ENCODE results near the gene SATL1. TPM values are rescaled to one million over a fixed set of nuclear protein-coding genes. Genes with fewer than 3 reads are reported as not detected.

Gene SATL1
- total RNA-seq, 4 donors from 2014 or later: not detected

GRCh38 chrX:85065512-85066198, 177.9 kb downstream of the SATL1 start:
- no peak for DNase-seq (ENCODE audit: low spot score)
- TF ChIP-seq, protein P1, sequence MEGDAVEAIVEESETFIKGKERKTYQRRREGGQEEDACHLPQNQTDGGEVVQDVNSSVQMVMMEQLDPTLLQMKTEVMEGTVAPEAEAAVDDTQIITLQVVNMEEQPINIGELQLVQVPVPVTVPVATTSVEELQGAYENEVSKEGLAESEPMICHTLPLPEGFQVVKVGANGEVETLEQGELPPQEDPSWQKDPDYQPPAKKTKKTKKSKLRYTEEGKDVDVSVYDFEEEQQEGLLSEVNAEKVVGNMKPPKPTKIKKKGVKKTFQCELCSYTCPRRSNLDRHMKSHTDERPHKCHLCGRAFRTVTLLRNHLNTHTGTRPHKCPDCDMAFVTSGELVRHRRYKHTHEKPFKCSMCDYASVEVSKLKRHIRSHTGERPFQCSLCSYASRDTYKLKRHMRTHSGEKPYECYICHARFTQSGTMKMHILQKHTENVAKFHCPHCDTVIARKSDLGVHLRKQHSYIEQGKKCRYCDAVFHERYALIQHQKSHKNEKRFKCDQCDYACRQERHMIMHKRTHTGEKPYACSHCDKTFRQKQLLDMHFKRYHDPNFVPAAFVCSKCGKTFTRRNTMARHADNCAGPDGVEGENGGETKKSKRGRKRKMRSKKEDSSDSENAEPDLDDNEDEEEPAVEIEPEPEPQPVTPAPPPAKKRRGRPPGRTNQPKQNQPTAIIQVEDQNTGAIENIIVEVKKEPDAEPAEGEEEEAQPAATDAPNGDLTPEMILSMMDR (IDR thresholded peaks at IDR 0.05): no peak
- no peak for ATAC-seq (ENCODE audit: low FRiP score)

GRCh38 chrX:85052636-85053343, 190.8 kb downstream of the SATL1 start:
- DNase-seq (ENCODE audit: low spot score) (no peak), ATAC-seq (ENCODE audit: low FRiP score) (peak; percentile 70)
- TF ChIP-seq, protein P1 (IDR thresholded peaks at IDR 0.05): no peak

DNA sequence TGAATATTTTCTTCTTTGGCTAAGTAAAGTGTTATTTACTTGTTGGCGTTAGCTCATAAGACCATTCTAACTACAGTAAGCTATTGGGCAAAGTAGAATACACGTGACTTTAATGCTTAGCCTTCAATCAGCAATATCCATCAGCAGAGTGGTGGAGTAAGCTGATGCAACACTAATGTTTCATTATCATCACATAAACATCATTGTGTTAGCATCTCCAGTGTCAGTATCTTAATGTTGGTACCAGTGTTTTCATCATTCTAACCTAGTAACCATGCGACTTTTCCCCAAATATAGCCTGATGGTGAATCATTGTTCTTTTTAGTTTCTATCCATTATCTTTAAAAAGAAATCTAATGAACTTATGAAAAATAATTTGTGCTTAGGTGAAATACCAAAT, 191.4 kb downstream of the SATL1 start:
- ATAC-seq (ENCODE audit: low FRiP score) (no peak), DNase-seq (ENCODE audit: low spot score) (no peak)
- TF ChIP-seq, protein P1 (IDR thresholded peaks at IDR 0.05): no peak

- TF ChIP-seq, protein P1 (IDR thresholded peaks at IDR 0.05): no peak
- ATAC-seq (ENCODE audit: low FRiP score): no peak
Observed at GRCh38 chrX:85051627-85052026, 192.0 kb downstream of the SATL1 start.

More at GRCh38 chrX:85051627-85052026, 192.0 kb downstream of the SATL1 start:
- DNase-seq (ENCODE audit: low spot score): no peak

Other genes starting within 250 kb of the SATL1 start
- gene APOOL, start 239.9 kb downstream of the SATL1 start, total RNA-seq: 10 to 100 TPM in 2 of 4 donors, 1 to 10 TPM in 2; 8.3 to 12.0 (median 10.4) TPM
- gene ZNF711, start 212 bp upstream of the SATL1 start, total RNA-seq: 1 to 10 TPM in 2 of 4 donors, under 1 TPM in 2; 0.38 to 2.5 (median 1.7) TPM
- gene POF1B, start 135.9 kb upstream of the SATL1 start, total RNA-seq: 1 to 10 TPM in 2 of 4 donors, under 1 TPM in 2; 0.24 to 2.0 (median 0.87) TPM